ENCODE results near the gene TRIO.

Gene TRIO

DNA sequence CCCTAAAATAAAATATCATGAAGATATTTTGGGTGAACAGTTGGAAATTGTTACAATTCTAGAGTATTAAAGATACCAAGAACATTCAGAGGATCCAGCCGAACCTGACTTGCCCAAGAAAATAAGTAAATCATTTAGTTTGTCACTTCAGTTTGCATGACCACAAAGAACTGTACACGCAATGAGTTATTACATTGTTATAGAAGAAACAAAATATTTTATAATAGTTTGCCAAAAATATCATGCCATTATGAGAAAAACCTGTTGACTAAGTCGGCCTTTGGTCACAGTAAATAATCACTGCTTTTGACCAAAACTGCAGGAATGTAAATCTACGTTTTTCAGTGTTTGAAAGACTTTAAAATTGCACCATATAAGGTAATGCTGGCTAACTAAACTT lies 27.9 kb downstream of the TRIO start:
- no peak for DNase-seq

DNA sequence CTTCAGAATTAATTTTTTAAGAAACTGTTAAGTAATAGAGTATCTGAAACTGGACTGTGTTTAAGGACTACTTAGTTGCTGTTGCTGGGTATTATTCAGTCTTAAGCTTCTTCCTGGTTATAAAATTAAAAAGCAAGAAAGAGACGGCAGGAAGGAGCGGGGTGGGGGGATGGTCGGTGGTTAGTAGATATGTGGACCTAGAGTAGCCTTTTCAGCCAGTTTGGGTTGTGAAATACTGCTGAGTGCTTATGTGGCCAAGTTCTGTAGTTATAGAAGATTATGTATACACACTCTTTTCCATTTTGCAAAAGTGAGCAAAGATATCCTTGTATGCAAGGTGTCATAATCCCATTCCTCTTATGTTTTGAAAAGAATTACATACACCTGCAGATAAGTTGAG lies 28.5 kb downstream of the TRIO start:
- no peak for DNase-seq

DNA sequence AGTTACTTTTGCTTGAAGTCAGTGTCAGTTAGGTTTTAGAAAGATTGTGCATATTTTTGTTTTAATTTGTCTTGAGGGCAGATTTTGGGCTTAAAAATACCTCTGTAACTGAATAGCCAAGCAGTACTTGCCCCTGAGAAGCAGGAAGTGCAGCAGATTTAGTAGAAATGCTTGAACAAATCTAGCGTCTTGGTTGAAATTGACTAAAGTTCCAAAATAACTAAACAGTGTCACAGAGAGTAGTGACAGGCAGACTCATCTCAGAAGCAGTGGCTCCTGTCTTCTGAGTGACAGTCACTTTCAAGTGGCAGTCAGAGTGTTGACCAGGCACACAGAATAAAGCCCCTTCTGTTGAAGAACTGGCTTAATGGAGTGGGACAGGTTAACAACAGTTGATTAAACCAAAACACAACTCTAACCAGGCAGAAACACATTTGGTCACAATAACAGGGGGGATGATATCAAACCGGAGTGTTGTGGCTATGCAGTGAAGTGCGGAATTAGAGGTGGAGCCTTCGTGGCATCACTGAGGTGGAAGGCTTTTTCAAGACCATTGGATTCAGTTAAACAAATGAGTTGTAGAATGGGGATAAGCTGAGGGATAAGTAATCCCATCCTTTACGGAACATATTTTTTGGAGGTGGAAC lies 29.1 kb downstream of the TRIO start:
- no peak for DNase-seq

DNA sequence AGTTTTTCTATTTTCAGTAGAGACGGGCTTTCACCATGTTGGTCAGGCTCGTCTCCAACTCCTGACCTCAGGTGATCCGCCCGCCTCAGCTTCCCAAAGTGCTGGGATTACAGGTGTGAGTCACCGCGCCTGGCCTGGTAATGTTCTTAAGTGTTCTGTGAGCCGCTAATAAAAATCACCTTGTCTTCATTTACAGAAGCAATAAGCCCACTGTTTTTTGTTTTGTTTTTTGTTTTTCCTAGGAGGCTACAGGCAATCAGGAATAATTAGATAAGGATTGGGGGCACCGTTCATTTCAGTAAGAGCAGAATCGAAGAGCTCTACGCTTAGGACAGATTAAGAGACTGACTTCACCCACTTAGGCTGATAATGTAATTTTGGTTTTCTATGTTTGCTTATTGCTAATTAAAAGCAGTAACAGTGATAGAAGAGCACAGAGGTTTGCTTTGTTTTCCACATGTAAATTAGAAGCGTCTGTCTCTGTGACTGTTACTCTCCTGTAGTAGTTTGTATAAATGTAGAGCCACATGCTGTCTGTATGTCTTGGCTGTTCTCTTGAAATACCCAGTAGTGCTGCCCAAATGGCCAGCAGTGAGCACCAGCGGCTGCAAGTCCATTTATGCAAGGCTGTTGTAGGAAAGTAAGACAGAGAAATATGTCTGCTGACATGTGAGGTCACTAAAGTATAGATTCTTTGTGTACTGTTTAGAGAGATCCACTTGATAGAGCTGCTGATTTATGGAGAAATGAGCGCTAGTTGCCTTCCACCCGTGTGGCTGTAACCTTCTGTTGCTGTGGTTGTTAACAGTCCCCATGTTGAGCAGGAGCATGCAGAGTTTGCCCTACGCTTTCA lies 30.5 kb downstream of the TRIO start:
- DNase-seq, result no peak

DNA sequence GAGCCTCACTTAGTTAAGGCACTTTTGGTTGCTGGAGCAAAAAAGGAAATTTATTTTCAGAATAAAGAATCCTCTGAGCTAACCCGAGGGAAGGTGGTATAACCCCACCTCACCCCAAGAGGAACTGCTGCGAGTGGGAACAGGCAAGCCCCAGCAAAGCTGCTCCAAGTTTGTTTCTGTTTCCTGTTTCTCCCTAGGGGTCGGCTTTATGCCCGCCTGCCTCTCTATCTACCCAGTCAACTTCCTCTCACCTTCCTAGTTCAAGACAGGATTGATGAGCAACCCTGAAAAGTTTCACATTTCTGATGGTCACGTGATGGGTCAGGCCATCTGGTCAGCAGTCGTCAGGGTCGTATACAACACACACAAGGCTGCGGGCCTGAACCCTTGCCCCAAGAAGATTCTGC lies 31.1 kb downstream of the TRIO start:
- DNase-seq, result no peak

DNA sequence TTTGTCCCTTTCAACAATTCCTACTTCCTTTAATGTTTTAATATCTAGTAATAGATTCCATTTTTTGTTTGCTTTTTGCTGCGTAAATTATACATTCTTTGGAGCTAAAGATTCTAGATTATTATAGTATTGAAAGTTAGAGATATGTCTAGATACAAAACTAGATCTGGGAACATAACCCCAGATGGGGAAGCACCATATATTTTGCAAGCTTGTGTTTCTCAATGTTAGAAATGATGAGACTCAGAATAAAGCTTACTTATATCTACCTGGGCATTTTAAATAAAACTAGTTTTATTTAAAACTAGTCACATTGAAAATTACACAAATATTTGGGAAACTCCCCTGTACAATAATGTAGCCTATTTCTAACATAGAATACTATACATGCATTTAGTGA lies 32.2 kb downstream of the TRIO start:
- DNase-seq, result no peak

DNA sequence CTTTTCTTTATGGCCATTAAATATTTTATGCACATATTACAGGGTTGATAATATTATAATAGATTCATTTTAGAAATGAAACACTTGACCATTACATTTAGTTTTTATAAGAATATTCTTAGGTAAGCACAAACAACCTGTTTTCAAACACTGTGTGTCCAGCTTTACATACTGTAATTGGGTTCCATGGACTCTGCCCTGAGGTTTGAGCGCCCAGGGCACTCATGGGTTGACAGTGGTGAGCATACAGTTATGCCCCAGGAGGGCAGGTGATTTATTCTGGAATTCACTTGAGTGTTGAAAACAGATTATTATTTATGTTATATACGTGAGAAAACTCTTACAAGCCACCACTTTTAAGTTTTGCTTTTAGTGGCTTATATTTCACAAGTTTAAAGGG lies 33.7 kb downstream of the TRIO start:
- DNase-seq, result no peak

DNA sequence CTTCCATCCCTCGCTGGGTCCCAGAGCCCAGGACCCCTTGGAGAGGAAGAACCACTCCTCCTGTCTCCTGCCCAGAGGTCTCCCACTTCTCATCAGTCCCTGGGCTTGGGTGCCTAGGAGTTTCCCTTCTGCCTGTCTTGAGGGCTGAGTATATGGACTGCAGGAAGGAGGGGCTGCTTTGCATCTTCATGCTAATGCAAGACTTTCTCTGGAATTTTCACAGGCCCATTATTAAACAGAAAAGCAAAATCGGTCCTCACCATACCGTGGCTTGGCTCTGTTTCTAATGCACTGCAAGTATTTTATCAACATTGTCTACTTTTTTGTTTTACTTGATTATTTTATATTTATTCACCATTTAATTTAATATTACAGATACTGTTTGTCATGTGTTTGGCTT lies 34.5 kb downstream of the TRIO start:
- DNase-seq, result no peak

DNA sequence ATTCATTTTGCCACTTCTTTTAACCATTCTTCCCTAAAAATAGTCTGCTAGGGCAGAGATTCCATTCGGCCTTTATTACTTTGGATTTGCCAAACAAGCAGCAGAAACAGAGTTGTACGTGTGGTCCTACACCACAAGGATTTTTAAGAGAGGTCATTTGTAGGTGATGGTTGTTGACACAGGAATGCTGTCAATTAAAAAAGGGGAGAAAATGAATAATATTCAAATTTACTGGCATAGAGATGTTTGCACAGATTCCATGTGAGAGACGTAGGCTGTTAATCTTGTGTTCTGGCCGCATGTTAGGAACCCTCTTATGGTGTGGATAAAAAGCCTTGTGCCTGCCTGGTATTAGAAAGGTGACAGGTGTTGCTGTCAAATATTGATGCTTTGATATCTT lies 34.9 kb downstream of the TRIO start:
- DNase-seq, result no peak

DNA sequence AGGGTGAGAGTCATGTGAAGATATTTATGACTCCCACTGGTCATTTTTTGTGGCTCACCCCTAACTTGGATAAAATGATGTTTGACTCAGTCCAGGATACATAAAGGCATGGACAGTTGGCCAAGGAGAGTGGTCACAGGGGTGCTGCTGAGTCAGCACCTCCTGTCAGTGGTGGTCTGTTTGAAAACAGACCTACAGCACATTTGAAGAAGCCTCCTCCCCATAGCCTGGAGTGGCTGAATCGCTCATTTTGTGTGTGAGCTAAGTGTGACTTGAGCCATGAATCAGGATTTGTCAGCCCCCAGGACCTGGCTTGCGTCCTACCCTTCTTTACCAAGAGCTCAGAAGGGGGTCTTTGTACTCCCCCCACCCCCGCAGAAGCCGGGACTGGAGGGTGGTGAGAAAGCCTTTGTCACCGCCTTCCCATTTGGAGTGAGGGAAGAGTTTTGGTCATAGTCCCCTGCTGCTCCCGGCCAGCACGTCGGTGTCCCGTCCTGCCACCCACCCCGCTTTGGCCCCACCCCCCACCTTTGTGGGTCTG lies 35.6 kb downstream of the TRIO start:
- no peak for DNase-seq

DNA sequence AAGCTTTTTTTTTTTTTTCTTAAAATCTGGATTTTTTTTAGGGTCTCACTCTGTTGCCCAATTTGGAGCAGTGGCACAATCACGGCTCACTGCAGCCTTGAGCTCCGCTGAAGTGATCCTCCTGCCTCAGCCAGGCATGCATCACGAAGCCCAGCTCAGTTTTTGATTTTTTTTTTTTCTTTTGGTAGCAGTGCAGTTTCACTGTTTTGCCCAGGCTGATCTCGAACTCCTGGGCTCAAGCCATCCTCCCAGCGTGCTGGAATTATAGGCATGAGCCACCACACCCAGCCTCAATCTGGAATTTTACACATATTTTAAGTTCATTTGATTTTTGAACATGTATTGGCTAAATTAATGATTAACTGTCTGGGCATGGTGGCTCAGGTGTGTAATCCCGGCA lies 36.3 kb downstream of the TRIO start:
- no peak for DNase-seq

DNA sequence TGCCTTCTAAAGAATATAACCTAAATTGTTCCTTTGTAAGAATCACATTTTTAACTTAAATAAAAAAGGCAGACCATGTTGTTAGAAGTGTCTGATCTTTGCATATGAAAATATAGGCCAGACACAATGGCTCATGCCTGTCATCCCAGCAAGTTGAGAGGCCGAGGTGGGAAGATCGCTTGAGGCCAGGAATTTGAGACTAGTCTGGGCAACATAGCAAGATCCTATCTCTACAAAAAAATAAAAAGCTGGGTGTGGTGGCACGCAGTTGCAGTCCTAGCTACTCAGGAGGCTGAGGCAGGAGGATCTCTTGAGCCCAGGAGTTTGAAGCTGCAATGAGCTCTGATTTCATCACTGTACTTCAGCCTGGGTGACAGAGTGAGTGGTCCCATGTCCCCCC lies 37.3 kb downstream of the TRIO start:
- no peak for DNase-seq

DNA sequence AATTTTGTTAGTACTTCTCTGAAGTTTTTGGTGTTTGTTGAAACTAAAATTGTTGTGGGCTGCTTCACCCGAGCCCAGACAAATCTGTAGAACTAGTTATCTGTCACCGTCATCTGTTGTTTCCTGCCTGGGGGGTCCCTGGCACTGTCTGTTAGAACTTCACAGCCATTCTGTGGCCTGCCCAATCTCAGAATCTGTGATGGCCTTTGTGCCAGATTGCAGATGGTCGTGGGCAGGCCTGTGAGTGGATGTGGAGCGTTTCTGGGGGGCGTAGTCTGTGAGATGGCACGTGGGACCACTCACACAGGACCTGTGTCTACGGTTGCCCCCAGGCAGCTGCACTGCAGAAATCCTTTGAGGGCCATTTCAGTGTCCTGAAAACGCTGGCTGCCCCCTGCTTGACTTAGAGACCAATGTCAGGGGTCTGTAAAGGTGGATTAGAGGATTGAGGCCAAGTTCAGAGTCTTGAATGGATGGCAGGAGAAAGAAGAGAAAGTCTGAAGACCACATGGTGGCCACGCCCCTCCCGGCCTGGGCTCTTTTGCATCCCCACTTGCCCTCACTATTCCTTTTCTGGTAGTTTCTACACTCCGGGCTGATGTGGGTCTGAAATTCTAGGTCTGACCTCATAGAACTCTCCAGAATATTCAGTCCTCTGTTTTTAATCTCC lies 38.3 kb downstream of the TRIO start:
- no peak for DNase-seq

DNA sequence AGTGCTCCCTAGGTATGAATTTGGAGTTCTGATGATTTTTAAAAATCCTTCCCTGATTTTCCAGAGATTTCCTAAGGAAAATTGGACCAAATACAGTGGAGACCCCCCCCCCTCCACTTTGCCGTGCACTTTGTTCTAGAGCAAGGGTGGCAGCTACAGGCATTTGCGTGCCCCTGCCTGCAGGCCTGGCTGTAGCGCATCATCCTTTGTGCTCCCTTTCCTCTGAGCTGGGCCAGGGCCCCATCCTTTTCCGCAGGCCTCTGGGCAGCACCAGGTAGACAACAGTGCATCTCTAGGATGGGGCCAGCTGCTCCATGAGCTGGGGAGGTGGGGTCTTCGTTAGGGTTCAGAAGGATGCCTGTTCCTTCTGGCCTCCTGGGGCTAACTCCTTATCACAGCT lies 39.6 kb downstream of the TRIO start:
- no peak for DNase-seq

DNA sequence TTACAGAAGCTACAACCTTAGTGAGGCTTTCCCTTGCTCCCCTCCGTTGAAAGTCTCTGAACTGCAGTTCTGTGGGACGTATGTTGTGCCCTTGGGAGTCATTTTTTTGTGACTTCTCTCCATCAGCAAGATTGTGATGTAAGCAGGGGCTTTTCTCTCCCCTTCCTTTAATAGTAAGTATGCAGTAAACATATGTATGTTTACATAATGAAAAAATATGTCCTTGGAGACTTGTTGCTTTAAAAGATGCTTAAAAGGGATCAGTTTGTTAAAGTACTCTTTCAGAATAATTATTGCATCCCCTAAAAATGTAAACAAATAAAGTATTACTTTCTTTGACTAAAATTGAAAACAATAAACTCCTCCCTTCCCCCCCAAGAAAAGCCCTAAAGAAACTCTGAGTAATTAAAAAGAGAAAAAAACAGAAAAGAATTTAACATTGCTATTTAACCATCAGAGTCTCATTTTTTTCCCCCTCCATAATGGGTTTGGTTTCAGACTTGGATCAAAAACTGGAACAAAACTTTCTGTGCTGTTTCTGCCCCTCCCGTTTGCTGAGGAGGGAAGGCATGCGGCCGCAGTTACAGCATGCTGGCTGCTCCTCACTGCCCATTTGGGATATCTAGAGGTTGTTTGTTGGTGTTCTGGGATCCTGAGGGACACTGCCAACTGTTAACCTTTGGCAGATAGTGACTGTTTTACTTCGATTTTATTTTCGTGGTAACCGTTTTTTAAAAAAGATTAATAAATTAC lies 40.2 kb downstream of the TRIO start:
- DNase-seq, result no peak

DNA sequence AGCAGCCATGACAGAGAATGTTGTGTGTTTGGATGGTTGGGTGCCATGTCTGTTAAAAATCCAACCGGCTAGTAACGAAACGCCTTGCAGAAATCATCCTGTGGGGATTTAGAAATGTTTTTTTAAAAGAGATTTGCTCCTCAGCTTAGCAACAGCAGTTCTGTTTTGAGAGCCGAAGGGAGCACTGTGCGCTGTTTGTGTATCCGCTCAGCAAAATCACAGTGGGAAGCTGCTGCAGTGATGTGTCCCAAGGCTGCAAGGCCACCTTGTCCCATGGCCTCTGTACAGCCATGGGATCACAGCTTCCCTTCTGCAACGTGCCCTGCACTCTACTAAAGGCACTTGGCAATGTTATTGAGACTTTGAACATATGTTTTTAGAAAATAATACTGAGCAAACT lies 40.9 kb downstream of the TRIO start:
- no peak for DNase-seq

DNA sequence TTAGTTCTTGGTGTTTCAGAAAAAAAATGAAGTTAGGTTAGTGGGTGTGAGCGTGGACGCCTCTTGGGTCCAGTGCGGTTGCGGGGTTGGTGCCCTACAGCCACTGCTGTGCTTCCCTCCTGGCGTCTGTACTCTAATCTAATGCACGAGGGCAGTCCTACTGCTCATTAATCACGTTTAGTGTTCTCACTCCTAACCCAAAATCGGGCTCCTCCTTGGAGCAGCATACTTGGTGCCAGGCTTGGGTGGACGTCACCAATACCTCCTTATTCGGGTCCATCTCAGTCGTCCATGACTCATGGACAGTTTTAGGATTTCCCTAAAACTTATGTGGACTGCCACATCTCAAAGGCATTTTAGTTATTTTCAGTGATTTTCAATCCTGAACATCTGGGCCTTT lies 41.6 kb downstream of the TRIO start:
- DNase-seq, result no peak

DNA sequence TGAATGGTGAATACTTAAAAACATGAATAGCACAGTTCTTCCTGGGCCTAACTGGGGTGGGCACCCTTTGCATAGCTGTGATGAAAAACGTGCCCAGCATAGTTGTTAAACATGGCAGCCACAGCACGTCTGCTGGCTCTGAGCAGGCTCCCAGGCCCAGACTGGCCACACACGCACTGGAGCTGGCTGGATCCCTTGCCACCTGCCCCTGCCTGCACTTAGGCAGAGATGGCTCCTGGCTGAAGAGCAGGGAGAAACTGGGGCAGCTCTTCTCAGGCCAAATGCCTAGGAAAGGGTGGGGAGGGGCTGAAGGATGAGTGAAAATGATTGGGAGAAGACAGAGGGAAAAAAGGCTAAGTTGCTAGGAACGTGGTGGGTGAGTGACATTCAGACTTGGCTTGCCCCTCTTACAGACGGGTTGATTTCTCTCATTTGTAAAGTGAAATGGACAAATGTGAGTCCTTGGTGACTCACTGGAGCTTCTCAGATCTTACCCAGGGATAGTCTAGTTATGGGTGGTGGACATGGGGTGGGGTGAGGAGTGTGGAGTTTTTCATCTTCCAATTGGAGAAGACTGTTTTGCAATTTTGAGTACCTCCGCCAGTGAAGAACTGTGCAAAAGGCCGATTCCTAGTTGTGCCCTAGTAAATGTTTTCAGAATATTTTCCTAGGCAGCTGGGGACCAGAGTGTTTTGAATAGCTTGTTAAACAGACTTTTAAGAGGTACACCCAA lies 42.4 kb downstream of the TRIO start:
- no peak for DNase-seq

DNA sequence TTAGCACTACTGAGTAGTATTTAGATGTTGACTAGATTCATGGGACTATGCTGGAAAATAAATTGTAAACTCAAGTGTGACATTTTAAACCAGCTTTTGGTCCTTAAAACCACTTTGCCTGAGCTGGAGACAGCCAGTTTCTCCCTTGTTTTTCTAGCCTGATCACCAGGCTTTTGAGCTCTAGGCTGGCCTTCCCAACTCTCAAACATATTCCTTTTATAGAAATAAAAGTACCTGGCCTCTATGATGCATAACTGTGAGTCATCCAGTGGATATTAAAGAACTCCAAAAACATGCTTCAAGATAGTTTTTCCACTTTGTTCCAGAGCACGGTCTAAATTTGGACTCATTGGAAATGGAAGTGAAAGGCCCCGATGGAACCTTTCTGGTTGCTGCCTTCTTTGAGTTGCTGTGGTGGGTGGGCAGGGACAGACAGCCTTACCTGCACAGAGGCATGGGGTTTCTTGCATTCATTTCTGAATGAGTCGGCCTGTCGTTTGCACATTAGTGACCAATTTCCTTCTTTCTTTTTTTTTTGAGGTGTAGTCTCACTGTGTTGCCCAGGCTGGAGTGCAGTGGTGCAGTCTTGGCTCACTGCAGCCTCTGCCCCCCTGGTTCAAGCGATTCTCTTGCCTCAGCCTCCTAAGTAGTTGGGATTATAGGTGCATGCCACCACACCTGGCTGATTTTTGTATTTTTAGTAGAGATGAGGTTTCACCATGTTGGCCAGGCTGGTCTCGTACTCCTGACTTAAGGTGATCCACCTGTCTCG lies 43.1 kb downstream of the TRIO start:
- DNase-seq, result no peak

DNA sequence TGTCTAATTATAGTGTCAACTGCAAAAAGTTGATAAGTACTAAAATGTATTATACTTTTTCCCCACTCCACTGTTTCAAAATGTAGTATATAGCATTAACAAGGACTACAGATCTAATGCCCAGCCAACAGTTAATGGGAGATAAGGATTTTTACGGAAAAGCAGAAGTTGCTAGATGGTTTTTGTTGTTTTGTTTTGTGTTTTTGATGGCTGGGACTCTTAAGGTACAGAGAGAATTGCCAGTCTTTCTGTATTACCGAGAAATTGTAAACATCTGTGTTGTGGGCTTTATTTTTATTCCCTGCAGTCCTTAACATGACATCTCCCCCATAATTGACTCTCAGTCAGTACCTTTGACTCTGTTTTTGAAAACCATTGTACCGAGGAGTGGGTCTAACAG lies 44.0 kb downstream of the TRIO start:
- no peak for DNase-seq

DNA sequence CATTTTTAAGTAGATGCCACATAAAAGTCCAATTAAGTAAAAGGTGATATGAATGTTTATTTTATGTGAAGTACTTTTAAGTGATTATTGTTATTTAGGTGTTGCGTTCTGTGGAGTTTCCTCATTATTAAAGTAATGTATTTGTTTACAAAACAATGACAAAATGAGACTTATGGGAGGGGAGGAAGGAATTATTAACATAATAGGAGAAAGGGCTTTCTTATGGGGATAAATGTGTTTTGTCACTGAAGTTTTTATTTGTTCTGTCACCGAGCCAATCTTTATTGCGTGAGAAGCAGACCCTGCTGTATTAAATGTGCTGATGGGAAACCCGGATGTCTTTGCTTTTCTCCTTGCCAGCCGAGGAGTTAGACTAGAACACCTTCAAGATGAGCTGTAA lies 44.5 kb downstream of the TRIO start:
- DNase-seq, result no peak

DNA sequence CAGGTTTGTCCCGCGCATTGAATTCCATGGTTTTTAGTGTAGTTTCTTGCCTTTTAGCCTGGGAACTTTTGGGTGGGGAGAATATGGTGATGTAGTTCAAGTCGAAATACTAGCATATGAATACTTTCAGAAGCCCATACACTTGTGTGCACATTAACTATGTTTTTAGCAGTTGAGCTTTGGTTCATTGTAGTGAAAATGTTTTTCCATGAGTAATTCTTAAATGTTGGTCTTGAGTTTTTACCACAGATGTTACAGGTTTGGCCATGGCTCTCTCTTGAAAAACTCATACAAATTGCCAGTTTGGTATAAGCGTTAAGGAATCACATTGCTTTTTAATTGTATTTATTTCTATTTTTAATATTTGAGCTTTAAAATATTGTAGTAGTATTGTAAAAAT lies 45.6 kb downstream of the TRIO start:
- no peak for DNase-seq
